GM12801 (cell line): Measurements from ENCODE around the gene CARD9.

Experiments
- CTCF ChIP-seq: IDR thresholded peaks from one replicate; pipeline ENCODE4 v1.5.1; 2011; ENCODE audit warnings: control low read depth; ENCODE audit not compliant: insufficient read length; ENCODE audit errors: extremely low read depth

Gene CARD9

GRCh38 chr9:136398286-136398685, 24.8 kb upstream of the CARD9 start:
- TF ChIP-seq CTCF, result no peak

GRCh38 chr9:136397643-136398042, 24.2 kb upstream of the CARD9 start:
- no peak for TF ChIP-seq CTCF

- no peak for TF ChIP-seq CTCF
These were observed 22.7 kb upstream of the CARD9 start for GRCh38 chr9:136396219-136396515.

GRCh38 chr9:136395345-136396218, 22.1 kb upstream of the CARD9 start:
- TF ChIP-seq CTCF, result no peak

GRCh38 chr9:136395020-136395340, 21.5 kb upstream of the CARD9 start:
- TF ChIP-seq CTCF, result no peak

- TF ChIP-seq CTCF, result no peak
These were observed 21.0 kb upstream of the CARD9 start for GRCh38 chr9:136394312-136395019.

- TF ChIP-seq CTCF, result no peak
These were observed 20.1 kb upstream of the CARD9 start for GRCh38 chr9:136393531-136393930.
